ENCODE data around the gene ATG13. TPM values are rescaled to one million over a fixed set of nuclear protein-coding genes. Genes with fewer than 3 reads are reported as not detected.
"Not testable (repeated sequence)": the region's sequence is repeated elsewhere in the genome, so short reads cannot be mapped to it uniquely, and the experiment has no call there.

ATG13 gene
- total RNA-seq, 1 experiment from 2014 or later, result 44.4 TPM

GRCh38 chr11:46690702-46691101 lies 73.3 kb downstream of the ATG13 start:
- DNase-seq (ENCODE audit: extremely low read depth, low read depth), result no peak

GRCh38 chr11:46692450-46692849 lies 75.1 kb downstream of the ATG13 start:
- no peak for DNase-seq (ENCODE audit: extremely low read depth, low read depth)

- no peak for DNase-seq (ENCODE audit: extremely low read depth, low read depth)
Observed at GRCh38 chr11:46693597-46694012, 76.3 kb downstream of the ATG13 start.

- DNase-seq (ENCODE audit: extremely low read depth, low read depth), result no peak
Observed at GRCh38 chr11:46694072-46694471, 76.7 kb downstream of the ATG13 start.

GRCh38 chr11:46694607-46695006 lies 77.3 kb downstream of the ATG13 start:
- no peak for DNase-seq (ENCODE audit: extremely low read depth, low read depth)

- DNase-seq (ENCODE audit: extremely low read depth, low read depth), result no peak
Observed at GRCh38 chr11:46695345-46696211, 78.2 kb downstream of the ATG13 start.

GRCh38 chr11:46696212-46696558 lies 78.8 kb downstream of the ATG13 start:
- no peak for DNase-seq (ENCODE audit: extremely low read depth, low read depth)

GRCh38 chr11:46697303-46697702 lies 80.0 kb downstream of the ATG13 start:
- DNase-seq (ENCODE audit: extremely low read depth, low read depth), result no peak

GRCh38 chr11:46697723-46698122 lies 80.4 kb downstream of the ATG13 start:
- DNase-seq (ENCODE audit: extremely low read depth, low read depth), result no peak

- DNase-seq (ENCODE audit: extremely low read depth, low read depth), result no peak
Observed at GRCh38 chr11:46698597-46698996, 81.2 kb downstream of the ATG13 start.

GRCh38 chr11:46700241-46701077 lies 83.1 kb downstream of the ATG13 start, which contains the start of the genes ARHGAP1 and ZNF408:
ARHGAP1 (minus strand) TSS chr11:46700619; CDS start chr11:46696107, 4,512 bp downstream.
ZNF408 (plus strand) TSS chr11:46701031; CDS start chr11:46701048, 17 bp downstream.
- DNase-seq (ENCODE audit: extremely low read depth, low read depth), result peak; percentile 97

GRCh38 chr11:46701078-46701654 lies 83.8 kb downstream of the ATG13 start:
- no peak for DNase-seq (ENCODE audit: extremely low read depth, low read depth)

- no peak for DNase-seq (ENCODE audit: extremely low read depth, low read depth)
Observed at GRCh38 chr11:46705070-46705688, 87.8 kb downstream of the ATG13 start.

- DNase-seq (ENCODE audit: extremely low read depth, low read depth), result no peak
Observed at GRCh38 chr11:46706886-46707285, 89.5 kb downstream of the ATG13 start.

GRCh38 chr11:46709351-46709750 lies 92.0 kb downstream of the ATG13 start:
- DNase-seq (ENCODE audit: extremely low read depth, low read depth), result not testable (repeated sequence)

- no peak for DNase-seq (ENCODE audit: extremely low read depth, low read depth)
Observed at GRCh38 chr11:46710821-46711269, 93.5 kb downstream of the ATG13 start.

GRCh38 chr11:46711303-46711702 lies 94.0 kb downstream of the ATG13 start:
- no peak for DNase-seq (ENCODE audit: extremely low read depth, low read depth)

- no peak for DNase-seq (ENCODE audit: extremely low read depth, low read depth)
Observed at GRCh38 chr11:46712874-46713576, 95.7 kb downstream of the ATG13 start.

- not testable (repeated sequence) for DNase-seq (ENCODE audit: extremely low read depth, low read depth)
Observed at GRCh38 chr11:46717825-46718154, 100.4 kb downstream of the ATG13 start.
